DMS79 treated with DMSO at 0.1 percent for 48 hours (cell line): ENCODE results near the gene NAV2.
A peak's percentile ranks its signal among the peaks of the same experiment; 100 is the strongest.

ENCODE experiments used
- DNase-seq: peaks from one replicate; lab custom pipeline; 2025; lab: John Stamatoyannopoulos, UW

The NAV2 gene

GRCh38 chr11:19714387-19715363, 2.0 kb downstream of the NAV2 start:
- DNase-seq = peak; percentile 77

- DNase-seq = no peak
Observed at GRCh38 chr11:19715373-19715772, 2.7 kb downstream of the NAV2 start.

DNA sequence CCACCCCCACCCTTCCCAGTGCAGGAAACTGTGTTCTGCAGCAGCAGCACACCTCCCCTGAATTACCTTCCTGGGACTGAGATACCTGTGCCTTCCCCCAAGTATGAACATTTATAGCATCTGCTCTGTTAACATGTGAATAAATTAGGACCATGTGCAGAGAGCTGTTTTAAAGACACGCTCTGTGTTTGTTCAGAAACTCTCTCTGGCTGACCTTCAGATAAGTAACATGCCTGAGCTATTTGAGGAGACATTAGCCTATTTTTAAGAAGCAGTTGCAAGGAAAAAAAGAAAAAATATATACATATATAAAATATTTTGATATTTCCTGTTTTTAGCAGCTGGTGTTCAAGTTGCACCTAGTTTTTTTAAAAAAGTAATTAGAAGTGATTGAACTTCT, 5.4 kb downstream of the NAV2 start:
- no peak for DNase-seq

DNA sequence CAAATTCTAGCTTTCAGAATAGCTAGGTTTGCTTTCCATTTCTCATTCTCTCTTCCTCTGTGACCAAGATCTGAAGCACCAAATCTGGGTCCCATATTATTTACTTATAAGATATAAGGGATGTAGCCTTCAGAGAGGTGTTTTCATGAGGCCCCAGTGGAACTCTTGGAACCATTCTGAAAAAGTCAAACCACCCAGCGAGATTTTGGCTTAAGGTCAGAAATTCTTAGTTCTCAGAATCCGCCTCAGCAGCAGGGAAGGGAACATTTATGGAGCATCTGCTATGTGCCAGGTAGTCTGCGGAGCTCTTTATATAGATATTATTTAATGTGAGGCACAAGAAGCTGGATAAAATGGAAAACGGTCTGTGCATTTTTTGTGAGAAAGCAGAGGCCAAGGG, 6.3 kb downstream of the NAV2 start:
- no peak for DNase-seq

- no peak for DNase-seq
Observed at GRCh38 chr11:19719960-19720359, 7.3 kb downstream of the NAV2 start.

DNA sequence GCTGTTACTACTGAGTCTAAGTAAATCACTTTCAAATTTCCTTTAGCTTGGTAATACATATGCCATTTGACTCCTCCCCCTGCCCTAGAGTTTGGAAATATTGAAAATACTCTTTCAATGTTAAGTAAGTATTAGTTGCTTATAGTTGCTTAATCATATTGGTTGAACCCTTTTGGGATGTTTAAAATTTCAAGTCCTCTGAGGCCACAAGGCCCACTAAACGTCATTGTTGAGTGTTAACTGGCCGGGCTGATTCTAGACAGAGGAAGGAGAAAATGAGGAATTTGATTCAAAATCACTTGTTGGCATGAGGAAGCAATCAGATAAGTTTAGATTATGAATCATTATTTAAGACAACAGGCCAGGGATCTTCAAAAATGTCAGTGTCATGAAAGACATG, 8.5 kb downstream of the NAV2 start:
- no peak for DNase-seq

- no peak for DNase-seq
Observed at GRCh38 chr11:19722702-19723101, 10.1 kb downstream of the NAV2 start.

- DNase-seq = no peak
Observed at GRCh38 chr11:19723572-19724342, 11.1 kb downstream of the NAV2 start.

DNA sequence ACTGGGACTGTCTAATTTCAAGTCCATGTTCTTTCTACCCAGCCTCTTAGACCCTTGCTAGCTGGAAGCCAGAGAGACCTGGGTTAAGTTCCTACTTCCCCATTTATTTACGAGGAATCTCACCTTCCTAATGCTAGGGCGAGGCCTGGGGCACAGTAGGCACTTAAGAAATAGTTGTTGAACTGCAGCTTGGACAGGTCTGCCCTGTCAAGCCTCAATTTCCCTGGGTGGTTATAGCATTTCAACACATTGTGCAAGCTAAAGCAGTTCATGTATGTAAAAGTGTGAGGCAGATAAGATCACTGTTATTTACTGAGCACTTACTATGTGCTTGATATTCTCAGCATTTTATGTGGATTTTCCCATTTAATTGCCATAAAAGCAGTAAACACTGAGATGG, 12.1 kb downstream of the NAV2 start:
- no peak for DNase-seq

- no peak for DNase-seq
Observed at GRCh38 chr11:19725379-19726079, 12.9 kb downstream of the NAV2 start.

DNA sequence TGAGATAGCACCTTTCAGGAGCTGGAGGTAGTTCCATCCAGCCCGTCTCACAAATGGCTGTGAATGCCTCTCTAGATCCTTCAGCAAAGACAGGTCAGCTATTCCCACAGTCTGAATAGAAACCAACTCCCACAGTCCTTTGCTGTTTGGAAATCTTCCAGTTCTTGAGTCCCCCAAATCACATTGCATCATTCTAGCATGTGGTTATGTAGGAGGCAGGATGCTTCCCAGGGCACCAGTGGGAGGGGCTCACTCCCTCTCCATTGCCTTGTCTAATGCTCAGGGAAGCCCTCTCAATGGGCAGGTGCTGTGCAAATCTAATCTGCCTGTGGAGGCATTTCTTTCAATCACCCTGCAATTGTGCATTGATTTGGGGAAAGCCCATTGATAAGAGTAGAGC, 14.6 kb downstream of the NAV2 start:
- peak; percentile 79 for DNase-seq

GRCh38 chr11:19728436-19728835, 15.8 kb downstream of the NAV2 start:
- no peak for DNase-seq

DNA sequence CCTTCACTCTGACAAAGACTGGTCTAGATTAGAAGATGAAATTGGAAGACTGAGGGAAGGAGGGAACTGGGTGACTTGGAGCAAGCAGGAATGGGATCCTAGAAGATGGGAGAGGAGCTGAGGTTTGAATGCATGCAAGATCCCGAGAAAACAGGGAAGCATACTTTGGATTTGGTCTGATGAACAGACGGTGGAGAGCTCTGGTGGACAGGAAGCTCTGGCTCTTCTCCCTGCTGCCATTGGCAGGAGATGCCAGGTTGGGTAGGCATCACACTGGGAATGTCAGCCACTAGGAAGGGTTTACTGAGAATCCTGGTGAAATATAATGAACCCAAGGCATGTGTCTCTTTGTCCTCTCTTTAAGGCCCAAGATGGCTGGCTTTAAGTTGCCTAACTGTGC, 16.5 kb downstream of the NAV2 start:
- no peak for DNase-seq

DNA sequence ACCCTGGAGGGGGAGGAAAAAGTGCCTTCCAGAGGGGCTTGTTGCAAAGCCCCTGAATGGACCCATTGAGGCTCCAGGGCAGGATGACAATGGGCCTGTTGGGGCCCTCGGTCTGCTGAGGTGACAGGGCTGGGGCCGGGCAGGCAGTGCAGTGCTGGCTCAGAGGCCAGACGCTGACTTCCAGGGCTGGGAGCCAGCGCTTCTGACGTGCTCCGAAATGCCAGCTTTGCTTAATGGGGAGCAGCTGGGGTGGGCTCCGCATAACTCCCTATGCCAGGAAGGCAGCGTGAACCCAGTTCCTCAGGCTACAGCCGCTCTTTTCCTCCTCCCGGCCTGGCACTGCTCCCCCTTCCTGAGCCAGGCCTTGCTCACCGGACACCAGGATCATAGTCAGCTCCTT, 17.7 kb downstream of the NAV2 start:
- no peak for DNase-seq

GRCh38 chr11:19734171-19734570, 21.5 kb downstream of the NAV2 start:
- DNase-seq = no peak

- DNase-seq = no peak
Observed at GRCh38 chr11:19735157-19735908, 22.7 kb downstream of the NAV2 start.

GRCh38 chr11:19735909-19736498, 23.4 kb downstream of the NAV2 start:
- peak; percentile 17 for DNase-seq

GRCh38 chr11:19736831-19737230, 24.2 kb downstream of the NAV2 start:
- no peak for DNase-seq

DNA sequence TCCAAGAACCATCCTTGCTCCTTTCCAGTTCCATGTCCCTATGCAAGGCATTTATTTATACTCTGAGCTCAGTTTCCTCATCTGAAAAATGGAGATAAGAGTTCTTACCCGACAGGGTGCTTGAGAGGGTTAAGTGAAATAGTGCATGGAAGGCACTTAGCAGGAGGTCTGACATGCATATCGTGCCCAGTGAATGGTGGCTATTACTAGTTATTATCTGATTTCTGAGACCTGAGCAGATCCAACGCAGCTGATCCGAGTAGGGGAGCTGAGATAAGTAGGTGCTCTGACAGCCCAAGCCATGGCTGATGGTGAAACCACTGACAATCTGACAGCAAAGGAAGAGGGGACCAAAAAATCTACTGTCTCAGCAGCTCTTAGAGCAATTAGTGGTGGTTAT, 24.9 kb downstream of the NAV2 start:
- DNase-seq = no peak

- DNase-seq = no peak
Observed at GRCh38 chr11:19738124-19738523, 25.5 kb downstream of the NAV2 start.

- peak; percentile 24 for DNase-seq
Observed at GRCh38 chr11:19739872-19740271, 27.2 kb downstream of the NAV2 start.
